Keratinocyte (primary cell): ENCODE data around the gene ZNF223. TPM values are rescaled to one million over a fixed set of nuclear protein-coding genes. Genes with fewer than 3 reads are reported as not detected.

ENCODE experiments used
- DNase-seq: peaks from one replicate; pipeline ENCODE4 v3.0.0-alpha.2; 2011; ENCODE audit warnings: low read depth, missing footprints, low spot score
- FAIRE-seq: peaks from 2 replicates; lab custom pipeline; 2011; peaks lifted over from hg19 to GRCh38; lab: Jason Lieb, UNC
- H2AFZ ChIP-seq: 2 replicates; pipeline ENCODE4 v1.6.0; 2012; ENCODE audit warnings: low read length, control low read depth, inconsistent platforms; ENCODE audit not compliant: control insufficient read depth
- H3K27ac ChIP-seq: 2 replicates; pipeline ENCODE4 v1.5.1; 2011; ENCODE audit warnings: low read length; ENCODE audit not compliant: control insufficient read depth, insufficient read depth
- H3K27me3 ChIP-seq: 3 replicates; pipeline ENCODE4 v1.6.0; 2011; ENCODE audit warnings: low read length; ENCODE audit not compliant: control insufficient read depth, insufficient read depth; ENCODE audit errors: extremely low read depth
- H3K36me3 ChIP-seq, 2 experiments: 2 replicates in 1 of 2; 3 replicates in 1 of 2; pipeline ENCODE4 v1.5.1; 2011; ENCODE audit warnings: low read length in 2 of 2, mild to moderate bottlenecking in 1 of 2; ENCODE audit not compliant: control insufficient read depth in 2 of 2, insufficient read depth in 2 of 2; ENCODE audit errors: extremely low read depth in 1 of 2
- H3K4me1 ChIP-seq: 3 replicates; pipeline ENCODE4 v1.5.1; 2011; ENCODE audit warnings: low read length; ENCODE audit not compliant: control insufficient read depth, insufficient read depth; ENCODE audit errors: extremely low read depth
- H3K4me2 ChIP-seq: 3 replicates; pipeline ENCODE4 v1.6.0; 2011; ENCODE audit warnings: low read depth, low read length; ENCODE audit not compliant: control insufficient read depth, insufficient read depth; ENCODE audit errors: extremely low read depth
- H3K4me3 ChIP-seq, 3 experiments: fragments of 200-600 bp in 1 of 3; sonication (generic) in 1 of 3; 2 replicates in 2 of 3; 3 replicates in 1 of 3; pipeline ENCODE4 v1.5.1; 2011 to 2016; ENCODE audit warnings: low read length in 3 of 3, mild to moderate bottlenecking in 3 of 3, control low read depth in 2 of 3, inconsistent platforms in 1 of 3, low read depth in 1 of 3, mixed read lengths in 1 of 3, mixed run types in 1 of 3, moderate library complexity in 1 of 3; ENCODE audit not compliant: control insufficient read depth in 2 of 3, insufficient read depth in 2 of 3; ENCODE audit errors: extremely low read depth in 1 of 3
- H3K79me2 ChIP-seq: 2 replicates; pipeline ENCODE4 v1.6.0; 2012; ENCODE audit warnings: low read length; ENCODE audit not compliant: control insufficient read depth, insufficient read depth
- H3K9ac ChIP-seq: 3 replicates; pipeline ENCODE4 v1.6.0; 2011; ENCODE audit warnings: low read length; ENCODE audit not compliant: control insufficient read depth, insufficient read depth; ENCODE audit errors: extremely low read depth
- H3K9me1 ChIP-seq: 3 replicates; pipeline ENCODE4 v1.6.0; 2011; ENCODE audit warnings: low read length; ENCODE audit not compliant: control insufficient read depth, insufficient read depth; ENCODE audit errors: extremely low read depth
- H3K9me3 ChIP-seq: 2 replicates; pipeline ENCODE4 v1.5.1; 2012; ENCODE audit warnings: low read depth, low read length; ENCODE audit not compliant: control insufficient read depth
- H4K20me1 ChIP-seq: 3 replicates; pipeline ENCODE4 v1.6.0; 2011; ENCODE audit warnings: low read length; ENCODE audit not compliant: control insufficient read depth, insufficient read depth; ENCODE audit errors: extremely low read depth
- EZH2 ChIP-seq: IDR thresholded peaks from one replicate; pipeline ENCODE4 v1.6.1; 2012; ENCODE audit warnings: inconsistent platforms, mild to moderate bottlenecking, low read length, moderate library complexity
- dilution Hi-C: fragments of 300-500 bp; cut with MboI; formaldehyde crosslinking; loops from one replicate; pipeline ENCODE4 v1.7.0; 2020; ENCODE audit warnings: low sequenced_read_pairs; ENCODE audit not compliant: extremely low pct_ligation_motif_present
- polyA plus RNA-seq, 5 experiments: library from polyadenylated mRNA; depleted of rRNA in 3 of 5; stranded (reverse) in 3 of 5; stranded (forward) in 1 of 5; unstranded in 1 of 5; fragments of >200 nt; gene quantifications; 1 replicate in 1 of 5; 2 replicates in 3 of 5; 3 replicates in 1 of 5; pipeline versions ENCODE4 v1.2.1 to v1.2.3, GENCODE V29; 2011 to 2012; ENCODE audit warnings: missing spikeins in 2 of 5, low read depth in 1 of 5, low replicate concordance in 1 of 5
- TF ChIP-seq, protein P1 (sequence below), 3 experiments: IDR thresholded peaks in 1 of 3; conservative IDR thresholded peaks in 1 of 3; optimal IDR thresholded peaks in 1 of 3; 2 replicates in 2 of 3; 3 replicates in 1 of 3; pipeline versions ENCODE3 to v1.5.1; 2011; ENCODE audit warnings: low read length in 3 of 3, mild to moderate bottlenecking in 3 of 3, moderate library complexity in 2 of 3, control low read depth in 1 of 3, inconsistent platforms in 1 of 3; ENCODE audit not compliant: insufficient read depth in 2 of 3; ENCODE audit errors: extremely low read depth in 1 of 3

ZNF223 gene
- polyA plus RNA-seq, 1 donor (not counting 4 experiments of a cell fraction or from before 2014, with no cell fraction given) = 4.2 TPM

DNA sequence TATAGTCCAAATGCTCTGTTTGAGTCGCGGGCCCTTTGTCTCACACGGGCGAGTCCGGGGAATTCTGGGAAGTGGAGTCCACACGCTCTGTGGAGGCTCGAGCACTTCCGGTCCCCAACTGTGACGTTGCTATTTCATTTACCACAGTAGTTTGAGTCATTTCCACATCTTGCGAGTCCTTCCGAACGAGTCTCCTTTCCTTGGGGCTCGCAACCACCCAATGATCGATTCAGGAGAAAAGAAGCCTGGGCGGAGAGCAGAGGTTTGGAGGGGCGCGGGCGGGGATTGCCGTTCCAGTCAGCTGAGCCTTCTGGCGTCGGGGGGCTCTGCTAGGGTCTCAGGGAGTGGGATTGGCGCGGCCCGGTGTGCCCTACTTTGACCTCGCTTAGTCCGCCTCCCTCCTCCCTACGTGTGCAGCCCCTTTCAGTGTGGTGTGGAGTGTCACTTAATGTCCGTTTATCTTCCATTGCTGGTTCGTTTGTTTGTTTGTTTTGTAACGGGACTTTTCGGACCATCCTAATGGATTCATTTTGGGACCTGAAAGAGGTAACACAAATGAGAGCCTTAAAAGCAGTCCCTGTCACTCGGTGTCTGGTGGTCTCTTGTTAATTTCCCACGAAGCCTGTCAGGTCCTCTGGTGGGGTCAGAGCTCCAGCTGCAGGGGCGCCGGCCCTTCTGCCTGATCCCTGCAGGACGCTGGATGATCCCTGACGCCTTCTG, 26.5 kb upstream of the ZNF223 start, which contains the start of gene ZNF222:
TSS of gene ZNF222 (plus strand) at position 163 of the 720 bp plus-strand sequence. CDS start at position 221, 58 bp downstream.
- dilution Hi-C loops = no loop called here
- H3K36me3 ChIP-seq = peaks cover 7 to 9% of the 10 kb centered on the region in 2 experiments
- no peaks in the 10 kb centered on the region for H3K9me3 ChIP-seq
- H3K4me1 ChIP-seq = peaks cover 9% of the 10 kb centered on the region
- H3K9ac ChIP-seq = peak within 1 kb of the TSS; percentile 77
- peak within 1 kb of the TSS; percentile 86 to 97 (median 93) for H3K4me3 ChIP-seq
- no peaks in the 10 kb centered on the region for H3K79me2 ChIP-seq
- DNase-seq = peak; percentile 15
- H3K9me1 ChIP-seq = peaks cover 2% of the 10 kb centered on the region
- peak within 1 kb of the TSS; percentile 96 for H2AFZ ChIP-seq
- no peak for FAIRE-seq
- no peaks in the 10 kb centered on the region for H3K27me3 ChIP-seq
- peak within 1 kb of the TSS; percentile 49 for H3K27ac ChIP-seq
- no peaks in the 10 kb centered on the region for H4K20me1 ChIP-seq
- no peak for TF ChIP-seq EZH2
- TF ChIP-seq, protein P1, sequence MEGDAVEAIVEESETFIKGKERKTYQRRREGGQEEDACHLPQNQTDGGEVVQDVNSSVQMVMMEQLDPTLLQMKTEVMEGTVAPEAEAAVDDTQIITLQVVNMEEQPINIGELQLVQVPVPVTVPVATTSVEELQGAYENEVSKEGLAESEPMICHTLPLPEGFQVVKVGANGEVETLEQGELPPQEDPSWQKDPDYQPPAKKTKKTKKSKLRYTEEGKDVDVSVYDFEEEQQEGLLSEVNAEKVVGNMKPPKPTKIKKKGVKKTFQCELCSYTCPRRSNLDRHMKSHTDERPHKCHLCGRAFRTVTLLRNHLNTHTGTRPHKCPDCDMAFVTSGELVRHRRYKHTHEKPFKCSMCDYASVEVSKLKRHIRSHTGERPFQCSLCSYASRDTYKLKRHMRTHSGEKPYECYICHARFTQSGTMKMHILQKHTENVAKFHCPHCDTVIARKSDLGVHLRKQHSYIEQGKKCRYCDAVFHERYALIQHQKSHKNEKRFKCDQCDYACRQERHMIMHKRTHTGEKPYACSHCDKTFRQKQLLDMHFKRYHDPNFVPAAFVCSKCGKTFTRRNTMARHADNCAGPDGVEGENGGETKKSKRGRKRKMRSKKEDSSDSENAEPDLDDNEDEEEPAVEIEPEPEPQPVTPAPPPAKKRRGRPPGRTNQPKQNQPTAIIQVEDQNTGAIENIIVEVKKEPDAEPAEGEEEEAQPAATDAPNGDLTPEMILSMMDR (optimal IDR thresholded peaks at IDR 0.05 in 1 of 3, IDR thresholded peaks at IDR 0.05 in 1 of 3, conservative IDR thresholded peaks at IDR 0.05 in 1 of 3; ENCODE audit: extremely low read depth in 1 of 3, insufficient read depth in 2 of 3, low read length in 3 of 3) = no peak
- peak within 1 kb of the TSS; percentile 86 for H3K4me2 ChIP-seq

DNA sequence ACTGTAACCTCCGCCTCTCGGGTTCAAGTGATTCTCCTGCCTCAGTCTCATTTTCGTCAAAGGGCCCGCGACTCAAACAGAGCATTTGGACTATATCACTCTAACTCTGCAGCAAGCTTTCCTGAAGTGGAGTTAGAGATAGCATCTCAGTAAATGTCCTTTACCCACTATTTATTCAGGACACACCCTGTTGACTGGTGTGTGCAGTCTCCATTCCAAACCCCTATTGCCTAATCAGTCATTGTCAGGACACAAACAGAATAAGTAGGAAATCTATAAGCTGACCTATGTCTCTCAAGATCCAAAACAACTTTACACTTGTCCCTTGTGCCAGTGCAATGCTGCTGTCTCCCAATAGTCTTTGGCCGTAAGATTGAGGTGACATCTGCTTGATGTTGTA, 25.2 kb upstream of the ZNF223 start:
- Histone ChIP-seq H3K4me2 (no peak overlapping the region), H3K9me3 (peaks cover 4% of the 10 kb centered on the region), H3K9me1 (peaks cover 2% of the 10 kb centered on the region), H3K4me1 (peaks cover 9% of the 10 kb centered on the region), H3K27ac (no peak overlapping the region), H2AFZ (no peak overlapping the region), H3K4me3 (no peak overlapping the region), H3K27me3 (no peaks in the 10 kb centered on the region), H3K36me3 (peaks cover 7 to 12% of the 10 kb centered on the region in 2 experiments), H4K20me1 (no peaks in the 10 kb centered on the region), H3K79me2 (no peaks in the 10 kb centered on the region), H3K9ac (no peak overlapping the region)
- DNase-seq (no peak), FAIRE-seq (no peak)
- dilution Hi-C loops = no loop called here
- TF ChIP-seq EZH2 = no peak
- TF ChIP-seq, protein P1 (optimal IDR thresholded peaks at IDR 0.05 in 1 of 3, IDR thresholded peaks at IDR 0.05 in 1 of 3, conservative IDR thresholded peaks at IDR 0.05 in 1 of 3; ENCODE audit: extremely low read depth in 1 of 3, insufficient read depth in 2 of 3, low read length in 3 of 3) = no peak
